ENCODE data around the gene MOB2. TPM values are rescaled to one million over a fixed set of nuclear protein-coding genes. Genes with fewer than 3 reads are reported as not detected.
"Not testable (repeated sequence)": the region's sequence is repeated elsewhere in the genome, so short reads cannot be mapped to it uniquely, and the experiment has no call there.

MOB2 gene
- total RNA-seq, 4 donors from 2014 or later = 59.6 to 103 (median 87.8) TPM

- Histone ChIP-seq H3K27me3 (no peaks in the 10 kb centered on the region), H3K4me3 (peak overlapping the region in 1 of 2 donors; percentile 21), H3K4me1 (peaks cover 0 to 89% (median 39%) of the 10 kb centered on the region in 3 donors), H3K9me3 (no peaks in the 10 kb centered on the region), H3K36me3 (no peaks in the 10 kb centered on the region), H3K27ac (peak overlapping the region in 2 of 4 donors; percentile 20 to 49)
- no peak for TF ChIP-seq POLR2AphosphoS5 (IDR thresholded peaks at IDR 0.05)
- peak in 3 of 4 experiments; percentile 94 to 97 (median 95) for TF ChIP-seq CTCF (IDR thresholded peaks at IDR 0.05)
- WGBS, 2 donors (ENCODE audit: low coverage in 1 of 2) = no CpG with 5 or more reads among the region's 36 CpGs
- ATAC-seq = peak; percentile 86
Observed at GRCh38 chr11:1515082-1516060, 28.8 kb upstream of the MOB2 start.

GRCh38 chr11:1514336-1515061, 27.9 kb upstream of the MOB2 start:
- ATAC-seq = no peak
- peak overlapping the region in 2 of 4 donors; percentile 3 to 49 for H3K27ac ChIP-seq
- WGBS, 2 donors (ENCODE audit: low coverage in 1 of 2) = 64% methylated on average over 7 of the region's 31 CpGs; no CpG with 5 or more reads in 1 of the 2 donors
- H3K4me3 ChIP-seq = peak overlapping the region in 1 of 2 donors; percentile 21
- H3K36me3 ChIP-seq = no peaks in the 10 kb centered on the region
- no peaks in the 10 kb centered on the region for H3K27me3 ChIP-seq
- peaks cover 0 to 86% (median 40%) of the 10 kb centered on the region in 3 donors for H3K4me1 ChIP-seq
- H3K9me3 ChIP-seq = no peaks in the 10 kb centered on the region
- TF ChIP-seq CTCF (IDR thresholded peaks at IDR 0.05) (no peak), POLR2A (IDR thresholded peaks at IDR 0.05) (no peak), POLR2AphosphoS5 (IDR thresholded peaks at IDR 0.05) (no peak), EP300 (IDR thresholded peaks at IDR 0.05) (no peak)

DNA sequence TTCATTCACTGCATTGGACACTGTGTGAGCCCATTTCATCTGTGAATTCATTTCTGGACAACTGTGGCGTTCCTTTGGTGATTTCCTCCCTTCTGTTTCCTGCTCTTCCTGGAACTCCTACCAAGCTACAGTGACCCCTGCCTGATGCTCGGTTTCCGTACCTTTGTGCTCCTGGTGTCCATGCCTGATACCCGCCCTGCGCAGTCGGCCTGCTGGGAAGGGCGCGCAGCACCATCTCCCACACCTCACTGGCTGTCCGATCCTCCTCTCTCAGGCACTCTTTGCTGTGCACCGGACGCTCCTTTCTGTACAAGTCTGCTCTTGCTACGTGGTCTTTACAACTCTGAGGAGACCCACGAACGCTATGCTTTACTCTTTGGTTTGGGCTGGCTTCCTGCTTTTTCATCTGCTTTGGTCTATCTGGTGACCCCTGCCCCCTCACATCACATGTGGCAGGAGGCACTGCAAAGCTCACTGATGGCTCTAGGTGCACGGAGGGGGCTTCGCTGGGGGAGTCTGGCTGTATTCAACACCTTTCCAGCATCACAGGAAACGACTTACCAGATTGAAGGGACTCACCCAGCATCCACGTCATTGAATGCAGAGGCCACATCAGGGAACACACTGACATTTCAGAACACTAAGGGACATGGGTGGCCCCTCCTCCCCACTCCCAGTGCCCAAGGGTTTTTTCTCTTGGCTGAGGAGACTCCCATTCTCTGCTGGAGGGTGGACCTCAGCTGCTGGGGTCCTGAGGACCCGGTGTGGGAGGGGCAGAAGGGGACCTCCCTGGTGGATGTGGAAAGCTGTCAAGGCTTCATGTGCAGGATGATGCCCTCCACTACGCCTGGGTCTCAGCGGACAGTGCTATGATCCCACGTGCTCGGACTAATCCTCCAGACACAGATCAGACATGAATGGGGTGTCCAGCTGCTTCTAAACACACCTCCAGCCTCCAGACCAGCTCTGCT, 27.0 kb upstream of the MOB2 start:
- no peak overlapping the region for H3K4me3 ChIP-seq
- TF ChIP-seq EP300 (IDR thresholded peaks at IDR 0.05) = no peak
- no peak for TF ChIP-seq POLR2AphosphoS5 (IDR thresholded peaks at IDR 0.05)
- TF ChIP-seq CTCF (IDR thresholded peaks at IDR 0.05) = peak in 1 of 4 experiments; percentile 12
- no peak for TF ChIP-seq POLR2A (IDR thresholded peaks at IDR 0.05)
- WGBS, 2 donors (ENCODE audit: low coverage in 1 of 2) = 72% methylated on average over 6 to 15 of the region's 23 CpGs
- H3K36me3 ChIP-seq = no peaks in the 10 kb centered on the region
- H3K4me1 ChIP-seq = peaks cover 0 to 87% (median 49%) of the 10 kb centered on the region in 3 donors
- H3K27me3 ChIP-seq = no peaks in the 10 kb centered on the region
- peak overlapping the region in 3 of 4 donors; percentile 3 to 49 (median 37) for H3K27ac ChIP-seq
- H3K9me3 ChIP-seq = no peaks in the 10 kb centered on the region
- ATAC-seq = peak; percentile 32

- peak overlapping the region in 1 of 4 donors; percentile 43 for H3K27ac ChIP-seq
- peaks cover 0 to 90% (median 57%) of the 10 kb centered on the region in 3 donors for H3K4me1 ChIP-seq
Observed at GRCh38 chr11:1512531-1513258, 26.1 kb upstream of the MOB2 start.

More at GRCh38 chr11:1512531-1513258, 26.1 kb upstream of the MOB2 start:
- not testable (repeated sequence) for H3K9me3 ChIP-seq, H3K27me3 ChIP-seq, H3K4me3 ChIP-seq, ATAC-seq, H3K36me3 ChIP-seq
- WGBS, 2 donors (ENCODE audit: low coverage in 1 of 2) = 72 to 84% methylated on average over 4 to 5 of the region's 9 CpGs

Data from gastroesophageal sphincter (tissue), 4 donors.